Measurements from ENCODE around the gene TASOR. TPM values are rescaled to one million over a fixed set of nuclear protein-coding genes. Genes with fewer than 3 reads are reported as not detected.

TASOR gene, protein sequence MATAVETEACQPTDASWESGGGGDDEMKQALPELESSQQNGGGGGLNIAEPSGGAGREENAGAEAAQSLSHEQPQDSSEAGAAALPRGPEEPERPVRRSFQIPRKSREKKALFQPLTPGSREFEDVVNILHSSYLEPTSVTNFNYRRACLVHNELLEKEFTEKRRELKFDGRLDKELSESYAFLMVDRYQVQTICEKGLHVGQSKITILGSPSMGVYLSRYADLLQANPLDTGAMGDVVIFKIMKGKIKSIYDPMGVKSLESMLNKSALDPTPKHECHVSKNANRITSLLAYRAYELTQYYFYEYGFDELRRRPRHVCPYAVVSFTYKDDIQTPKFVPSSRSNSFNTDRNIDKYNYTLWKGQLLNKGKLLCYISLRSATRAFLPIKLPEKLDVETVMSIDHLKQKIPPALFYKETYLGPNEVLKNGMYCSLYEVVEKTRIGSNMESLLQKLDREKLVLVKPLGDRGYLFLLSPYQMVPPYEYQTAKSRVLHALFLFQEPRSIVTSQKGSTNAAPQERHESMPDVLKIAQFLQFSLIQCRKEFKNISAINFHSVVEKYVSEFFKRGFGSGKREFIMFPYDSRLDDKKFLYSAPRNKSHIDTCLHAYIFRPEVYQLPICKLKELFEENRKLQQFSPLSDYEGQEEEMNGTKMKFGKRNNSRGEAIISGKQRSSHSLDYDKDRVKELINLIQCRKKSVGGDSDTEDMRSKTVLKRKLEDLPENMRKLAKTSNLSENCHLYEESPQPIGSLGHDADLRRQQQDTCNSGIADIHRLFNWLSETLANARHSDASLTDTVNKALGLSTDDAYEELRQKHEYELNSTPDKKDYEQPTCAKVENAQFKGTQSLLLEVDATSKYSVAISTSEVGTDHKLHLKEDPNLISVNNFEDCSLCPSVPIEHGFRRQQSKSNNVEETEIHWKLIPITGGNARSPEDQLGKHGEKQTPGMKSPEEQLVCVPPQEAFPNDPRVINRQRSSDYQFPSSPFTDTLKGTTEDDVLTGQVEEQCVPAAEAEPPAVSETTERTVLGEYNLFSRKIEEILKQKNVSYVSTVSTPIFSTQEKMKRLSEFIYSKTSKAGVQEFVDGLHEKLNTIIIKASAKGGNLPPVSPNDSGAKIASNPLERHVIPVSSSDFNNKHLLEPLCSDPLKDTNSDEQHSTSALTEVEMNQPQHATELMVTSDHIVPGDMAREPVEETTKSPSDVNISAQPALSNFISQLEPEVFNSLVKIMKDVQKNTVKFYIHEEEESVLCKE (N-terminal part only)
- total RNA-seq, result 100 to 1,000 TPM in 2 of 4 donors, 10 to 100 TPM in 2; 59.2 to 204 (median 85.2) TPM

- Histone ChIP-seq H3K4me1 (peaks cover 0 to 6% of the 10 kb centered on the region in 2 donors), H3K9me3 (no peaks in the 10 kb centered on the region), H3K36me3 (no peaks in the 10 kb centered on the region), H3K27ac (peak within 1 kb of the TSS; percentile 99), H3K4me3 (peak within 1 kb of the TSS; percentile 76 to 95), H3K27me3 (no peaks in the 10 kb centered on the region)
- intact Hi-C loops (cut with DNase I; ENCODE audit: low total_unique reads), result no loop called here
- DNase-seq, result peak; percentile 74 to 83
- TF ChIP-seq, protein P1, sequence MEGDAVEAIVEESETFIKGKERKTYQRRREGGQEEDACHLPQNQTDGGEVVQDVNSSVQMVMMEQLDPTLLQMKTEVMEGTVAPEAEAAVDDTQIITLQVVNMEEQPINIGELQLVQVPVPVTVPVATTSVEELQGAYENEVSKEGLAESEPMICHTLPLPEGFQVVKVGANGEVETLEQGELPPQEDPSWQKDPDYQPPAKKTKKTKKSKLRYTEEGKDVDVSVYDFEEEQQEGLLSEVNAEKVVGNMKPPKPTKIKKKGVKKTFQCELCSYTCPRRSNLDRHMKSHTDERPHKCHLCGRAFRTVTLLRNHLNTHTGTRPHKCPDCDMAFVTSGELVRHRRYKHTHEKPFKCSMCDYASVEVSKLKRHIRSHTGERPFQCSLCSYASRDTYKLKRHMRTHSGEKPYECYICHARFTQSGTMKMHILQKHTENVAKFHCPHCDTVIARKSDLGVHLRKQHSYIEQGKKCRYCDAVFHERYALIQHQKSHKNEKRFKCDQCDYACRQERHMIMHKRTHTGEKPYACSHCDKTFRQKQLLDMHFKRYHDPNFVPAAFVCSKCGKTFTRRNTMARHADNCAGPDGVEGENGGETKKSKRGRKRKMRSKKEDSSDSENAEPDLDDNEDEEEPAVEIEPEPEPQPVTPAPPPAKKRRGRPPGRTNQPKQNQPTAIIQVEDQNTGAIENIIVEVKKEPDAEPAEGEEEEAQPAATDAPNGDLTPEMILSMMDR (IDR thresholded peaks at IDR 0.05), result no peak
- peak; percentile 76 to 80 for TF ChIP-seq POLR2A (IDR thresholded peaks at IDR 0.05)
These were observed at the start of gene TASOR for GRCh38 chr3:56683122-56683817. Gene TASOR, minus strand, starts transcription at chr3:56683265. Its CDS starts 259 bp downstream, at chr3:56683006.

DNA sequence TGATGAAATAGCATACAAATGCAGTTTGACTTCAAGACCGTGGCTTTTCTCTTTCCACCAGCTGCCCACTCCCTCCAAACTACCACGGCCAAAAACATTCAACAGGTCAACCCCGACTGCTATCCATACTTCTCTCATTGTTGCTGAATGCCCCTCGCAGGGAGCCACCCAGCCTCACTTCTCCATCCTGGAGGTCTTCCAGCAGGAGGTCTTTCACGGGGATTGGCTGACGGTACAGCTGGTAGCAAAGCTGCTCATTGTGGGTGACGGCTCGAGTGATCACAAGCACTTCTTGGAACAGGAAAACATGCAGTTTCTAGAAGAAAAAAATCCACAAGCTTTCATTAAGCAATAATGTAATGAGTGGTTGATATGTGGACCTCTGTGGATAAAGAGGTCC, 49.0 kb upstream of the TASOR start:
- no peaks in the 10 kb centered on the region for H3K27me3 ChIP-seq
- H3K27ac ChIP-seq, result no peak overlapping the region
- H3K4me1 ChIP-seq, result no peaks in the 10 kb centered on the region
- H3K36me3 ChIP-seq, result peaks cover 0 to 2% of the 10 kb centered on the region in 2 donors
- no peak for DNase-seq
- TF ChIP-seq POLR2A (IDR thresholded peaks at IDR 0.05), result no peak
- TF ChIP-seq, protein P1 (IDR thresholded peaks at IDR 0.05), result no peak
- no peak overlapping the region for H3K4me3 ChIP-seq
- no peaks in the 10 kb centered on the region for H3K9me3 ChIP-seq
- intact Hi-C loops (cut with DNase I; ENCODE audit: low total_unique reads), result no loop called here

- no peaks in the 10 kb centered on the region for H3K36me3 ChIP-seq
These were observed 42.1 kb upstream of the TASOR start for GRCh38 chr3:56725175-56725574.

GRCh38 chr3:56724676-56725075, 41.6 kb upstream of the TASOR start:
- Histone ChIP-seq H3K4me3 (no peak overlapping the region), H3K4me1 (no peaks in the 10 kb centered on the region), H3K9me3 (no peaks in the 10 kb centered on the region), H3K27me3 (no peaks in the 10 kb centered on the region), H3K27ac (no peak overlapping the region), H3K36me3 (no peaks in the 10 kb centered on the region)
- intact Hi-C loops (cut with DNase I; ENCODE audit: low total_unique reads), result no loop called here
- TF ChIP-seq, protein P1 (IDR thresholded peaks at IDR 0.05), result no peak
- no peak for TF ChIP-seq POLR2A (IDR thresholded peaks at IDR 0.05)
- DNase-seq, result no peak

More at GRCh38 chr3:56725175-56725574, 42.1 kb upstream of the TASOR start:
- H3K4me3 ChIP-seq, result no peak overlapping the region
- H3K9me3 ChIP-seq, result no peaks in the 10 kb centered on the region
- TF ChIP-seq POLR2A (IDR thresholded peaks at IDR 0.05), result no peak
- TF ChIP-seq, protein P1 (IDR thresholded peaks at IDR 0.05), result no peak
- no peak overlapping the region for H3K27ac ChIP-seq
- intact Hi-C loops (cut with DNase I; ENCODE audit: low total_unique reads), result no loop called here
- H3K4me1 ChIP-seq, result no peaks in the 10 kb centered on the region
- no peak for DNase-seq
- no peaks in the 10 kb centered on the region for H3K27me3 ChIP-seq
